ENCODE data around the gene PRAF2. TPM values are rescaled to one million over a fixed set of nuclear protein-coding genes. Genes with fewer than 3 reads are reported as not detected.

The PRAF2 gene
- total and polyA plus RNA-seq, 9 of the 15 experiments (the other 6 are each of a cell fraction or from before 2014, with no cell fraction given), result 0.24 to 5.7 (median 2.0) TPM

DNA sequence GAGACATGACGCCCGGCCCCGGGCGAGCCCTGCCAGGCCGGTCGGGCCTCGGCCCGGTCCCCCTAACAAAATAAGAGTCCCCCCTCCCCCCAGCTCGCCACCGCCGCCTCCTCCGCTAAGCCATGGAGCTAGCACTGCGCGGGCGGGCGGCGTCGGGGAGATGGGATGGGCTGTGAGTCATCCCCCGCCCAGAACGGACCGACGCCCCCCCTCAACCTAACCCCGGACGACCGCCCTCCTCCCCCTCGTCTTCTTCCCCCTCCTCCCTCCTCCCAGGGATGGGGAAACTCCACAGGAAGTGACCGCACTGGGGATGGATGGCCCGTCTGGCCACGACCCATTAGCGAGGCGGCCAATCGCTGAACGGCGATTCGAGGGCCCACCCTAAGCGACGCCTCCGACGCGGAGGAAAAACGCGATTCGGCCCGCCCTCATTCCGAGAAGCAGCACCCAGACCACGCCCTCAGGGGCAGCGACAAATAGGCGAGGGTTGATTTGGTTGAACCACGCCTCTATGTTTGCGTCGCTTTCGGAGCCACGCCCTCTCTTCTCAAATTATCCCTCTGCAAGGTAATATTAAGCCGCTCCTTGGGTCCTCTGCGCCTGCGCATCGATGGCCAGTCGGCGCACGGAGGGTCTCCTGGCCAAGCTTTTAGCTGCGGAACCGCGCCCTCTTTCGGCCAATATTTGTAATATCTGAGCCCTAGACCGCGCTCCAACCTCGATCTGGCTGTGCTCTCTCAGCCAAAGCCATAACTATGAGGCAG lies 30.4 kb downstream of the PRAF2 start, which contains the start of gene TFE3:
TSS of gene TFE3 (minus strand) at position 138 of the 767 bp plus-strand sequence. CDS start at position 7, 131 bp downstream.
- peak within 1 kb of the TSS; percentile 89 for H3K27ac ChIP-seq (ENCODE audit: extremely low read depth, low read depth, low read length)
- peak; percentile 90 for ATAC-seq
- H3K27me3 ChIP-seq (ENCODE audit: control insufficient read depth in 2 of 2, insufficient read depth in 2 of 2, low read length in 2 of 2), result no peaks in the 10 kb centered on the region
- H3K9me1 ChIP-seq (ENCODE audit: control insufficient read depth, insufficient read depth, low read length), result no peaks in the 10 kb centered on the region
- no peaks in the 10 kb centered on the region for H4K20me1 ChIP-seq (replicated peaks; ENCODE audit: control insufficient read depth, insufficient read depth, low read length)
- H3K4me2 ChIP-seq (ENCODE audit: insufficient read depth, low read length), result peak within 1 kb of the TSS; percentile 86
- peaks cover 39 to 42% of the 10 kb centered on the region in 2 experiments; a peak in 4 of 5 replicates for H3K4me1 ChIP-seq (replicated peaks in 1 of 2; ENCODE audit: control insufficient read depth in 2 of 2, insufficient read depth in 2 of 2, low read length in 2 of 2)
- no peaks in the 10 kb centered on the region for H3K9me3 ChIP-seq (replicated peaks; ENCODE audit: control insufficient read depth, insufficient read depth, low read depth, low read length)
- FAIRE-seq, result peak; percentile 100
- peak; percentile 89 to 99 (median 92) for DNase-seq (ENCODE audit: extremely low read depth in 1 of 4, low spot score in 3 of 4)
- BruUV-seq (replicated peaks), result no TSS peak
- intact Hi-C loops (cut with micrococcal nuclease) (loop anchor here (1.0 to 5.0 kb wide), 8 partner anchors 41 to 413 kb away; partner anchors contain the start of gene GRIPAP1), in situ Hi-C loops (cut with MboI) (no loop called here)
- under 1% methylated on average over 44 of the region's 67 CpGs for WGBS (ENCODE audit: insufficient coverage, low coverage, missing lambda C conversion rate)
- peak within 1 kb of the TSS; percentile 97 for H3K4me3 ChIP-seq
- H3K9ac ChIP-seq (ENCODE audit: insufficient read depth in 1 of 2, low read depth in 2 of 2, low read length in 2 of 2), result peak within 1 kb of the TSS; percentile 91 to 97
- peaks cover 15% of the 10 kb centered on the region; the same call in 2 of the 3 replicates for H3K36me3 ChIP-seq (ENCODE audit: control insufficient read depth, insufficient read depth, low read length)
- ChIA-PET CTCF (ENCODE audit: low intra/inter-chr PET ratio) (interaction anchor here (0.6 kb wide), 1 partner anchor 1946 kb away, joined by 3 read pairs; no protein-coding TSS in a partner anchor), POLR2A (interaction anchor here (0.6 to 1.4 kb wide), 8 partner anchors 10 to 313 kb away, joined by 3 to 5 read pairs (median 3); partner anchors contain the start of gene OTUD5)
- peaks cover 36% of the 10 kb centered on the region for H3K79me2 ChIP-seq (ENCODE audit: control insufficient read depth, insufficient read depth, low read length)
- peak within 1 kb of the TSS; percentile 93 for H2AFZ ChIP-seq (ENCODE audit: low read depth, low read length)
- TF ChIP-seq ZNF699 (CRISPR knock-in tag; IDR thresholded peaks at IDR 0.05; ENCODE audit: insufficient replicate concordance) (no peak), PTTG1 (tag; IDR thresholded peaks at IDR 0.05; ENCODE audit: low read depth) (no peak), DNMT1 (IDR thresholded peaks at IDR 0.05) (no peak), KDM4B (IDR thresholded peaks at IDR 0.05; ENCODE audit: borderline replicate concordance in 2 of 2, low read depth in 1 of 2) (peak in 1 of 2 experiments; percentile 67; a peak in 2 of 4 replicates), ZNF12 (CRISPR knock-in tag; IDR thresholded peaks at IDR 0.05) (no peak), ELF4 (CRISPR knock-in tag; IDR thresholded peaks at IDR 0.05) (no peak), COPS2 (conservative IDR thresholded peaks at IDR 0.05) (no peak), ZBTB7A (IDR thresholded peaks at IDR 0.05; ENCODE audit: borderline replicate concordance, control insufficient read depth, low read depth, low read length) (peak; percentile 86), MAZ (CRISPR knock-in tag; conservative IDR thresholded peaks at IDR 0.05 in 1 of 2, IDR thresholded peaks at IDR 0.05 in 1 of 2) (peak; percentile 18 to 71; a peak in 1 of 4 replicates), HCFC1 (IDR thresholded peaks at IDR 0.05; ENCODE audit: low read depth, low read length) (no peak; the same call in 1 of the 2 replicates), OTX1 (CRISPR knock-in tag; IDR thresholded peaks at IDR 0.05) (no peak)
- TF ChIP-seq, protein P1, sequence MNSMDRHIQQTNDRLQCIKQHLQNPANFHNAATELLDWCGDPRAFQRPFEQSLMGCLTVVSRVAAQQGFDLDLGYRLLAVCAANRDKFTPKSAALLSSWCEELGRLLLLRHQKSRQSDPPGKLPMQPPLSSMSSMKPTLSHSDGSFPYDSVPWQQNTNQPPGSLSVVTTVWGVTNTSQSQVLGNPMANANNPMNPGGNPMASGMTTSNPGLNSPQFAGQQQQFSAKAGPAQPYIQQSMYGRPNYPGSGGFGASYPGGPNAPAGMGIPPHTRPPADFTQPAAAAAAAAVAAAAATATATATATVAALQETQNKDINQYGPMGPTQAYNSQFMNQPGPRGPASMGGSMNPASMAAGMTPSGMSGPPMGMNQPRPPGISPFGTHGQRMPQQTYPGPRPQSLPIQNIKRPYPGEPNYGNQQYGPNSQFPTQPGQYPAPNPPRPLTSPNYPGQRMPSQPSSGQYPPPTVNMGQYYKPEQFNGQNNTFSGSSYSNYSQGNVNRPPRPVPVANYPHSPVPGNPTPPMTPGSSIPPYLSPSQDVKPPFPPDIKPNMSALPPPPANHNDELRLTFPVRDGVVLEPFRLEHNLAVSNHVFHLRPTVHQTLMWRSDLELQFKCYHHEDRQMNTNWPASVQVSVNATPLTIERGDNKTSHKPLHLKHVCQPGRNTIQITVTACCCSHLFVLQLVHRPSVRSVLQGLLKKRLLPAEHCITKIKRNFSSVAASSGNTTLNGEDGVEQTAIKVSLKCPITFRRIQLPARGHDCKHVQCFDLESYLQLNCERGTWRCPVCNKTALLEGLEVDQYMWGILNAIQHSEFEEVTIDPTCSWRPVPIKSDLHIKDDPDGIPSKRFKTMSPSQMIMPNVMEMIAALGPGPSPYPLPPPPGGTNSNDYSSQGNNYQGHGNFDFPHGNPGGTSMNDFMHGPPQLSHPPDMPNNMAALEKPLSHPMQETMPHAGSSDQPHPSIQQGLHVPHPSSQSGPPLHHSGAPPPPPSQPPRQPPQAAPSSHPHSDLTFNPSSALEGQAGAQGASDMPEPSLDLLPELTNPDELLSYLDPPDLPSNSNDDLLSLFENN (IDR thresholded peaks at IDR 0.05; ENCODE audit: low read depth in 2 of 2, low read length in 2 of 2), result 0 out of 4 replicates have a peak, but pooled peaks of 1 of the 2 experiments have one; percentile 15
- TF ChIP-seq, protein P2, sequence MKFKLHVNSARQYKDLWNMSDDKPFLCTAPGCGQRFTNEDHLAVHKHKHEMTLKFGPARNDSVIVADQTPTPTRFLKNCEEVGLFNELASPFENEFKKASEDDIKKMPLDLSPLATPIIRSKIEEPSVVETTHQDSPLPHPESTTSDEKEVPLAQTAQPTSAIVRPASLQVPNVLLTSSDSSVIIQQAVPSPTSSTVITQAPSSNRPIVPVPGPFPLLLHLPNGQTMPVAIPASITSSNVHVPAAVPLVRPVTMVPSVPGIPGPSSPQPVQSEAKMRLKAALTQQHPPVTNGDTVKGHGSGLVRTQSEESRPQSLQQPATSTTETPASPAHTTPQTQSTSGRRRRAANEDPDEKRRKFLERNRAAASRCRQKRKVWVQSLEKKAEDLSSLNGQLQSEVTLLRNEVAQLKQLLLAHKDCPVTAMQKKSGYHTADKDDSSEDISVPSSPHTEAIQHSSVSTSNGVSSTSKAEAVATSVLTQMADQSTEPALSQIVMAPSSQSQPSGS (CRISPR knock-in tag; IDR thresholded peaks at IDR 0.05), result no peak
- TF ChIP-seq, protein P3, sequence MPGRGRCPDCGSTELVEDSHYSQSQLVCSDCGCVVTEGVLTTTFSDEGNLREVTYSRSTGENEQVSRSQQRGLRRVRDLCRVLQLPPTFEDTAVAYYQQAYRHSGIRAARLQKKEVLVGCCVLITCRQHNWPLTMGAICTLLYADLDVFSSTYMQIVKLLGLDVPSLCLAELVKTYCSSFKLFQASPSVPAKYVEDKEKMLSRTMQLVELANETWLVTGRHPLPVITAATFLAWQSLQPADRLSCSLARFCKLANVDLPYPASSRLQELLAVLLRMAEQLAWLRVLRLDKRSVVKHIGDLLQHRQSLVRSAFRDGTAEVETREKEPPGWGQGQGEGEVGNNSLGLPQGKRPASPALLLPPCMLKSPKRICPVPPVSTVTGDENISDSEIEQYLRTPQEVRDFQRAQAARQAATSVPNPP (IDR thresholded peaks at IDR 0.05; ENCODE audit: borderline replicate concordance, insufficient read depth, insufficient read length), result no peak
